GM23338 (cell line): Measurements from ENCODE around the gene TFDP1.

Experiments used
- CREB1 ChIP-seq: fragments of 250-450 bp; sonication (Bioruptor Pico); IDR thresholded peaks from 2 replicates; pipeline ENCODE4 v1.5.0; 2020; ENCODE audit warnings: low read depth, mild to moderate bottlenecking, moderate library complexity
- EZH2 ChIP-seq: fragments of 200-600 bp; sonication (generic); IDR thresholded peaks from one replicate; pipeline ENCODE4 v1.8.0; 2017; ENCODE audit warnings: antibody characterized with exemption, mild to moderate bottlenecking, low read depth; ENCODE audit not compliant: unreplicated experiment
- EZH2phosphoT487 ChIP-seq: fragments of 200-600 bp; sonication (generic); IDR thresholded peaks from one replicate; pipeline ENCODE4 v1.8.1; 2018; ENCODE audit warnings: antibody characterized with exemption; ENCODE audit not compliant: unreplicated experiment
- POLR2AphosphoS5 ChIP-seq: IDR thresholded peaks from 2 replicates; pipeline ENCODE4 v1.6.1; 2016; ENCODE audit warnings: antibody characterized with exemption, low read depth
- STAT1 ChIP-seq: IDR thresholded peaks from one replicate; pipeline ENCODE4 v1.6.1; 2016; ENCODE audit warnings: antibody characterized with exemption; ENCODE audit not compliant: unreplicated experiment
- ZNF114 ChIP-seq: fragments of 250-450 bp; sonication (Bioruptor Pico); IDR thresholded peaks from 2 replicates; pipeline ENCODE4 v1.5.0; 2020; ENCODE audit warnings: mild to moderate bottlenecking, moderate library complexity
- TF ChIP-seq, protein P1 (sequence below), 2 experiments: fragments of 200-600 bp in 1 of 2; sonication (generic) in 1 of 2; conservative IDR thresholded peaks; 2 replicates each; pipeline versions ENCODE4 v1.5.1 to v1.6.1; 2016 to 2017; ENCODE audit warnings: antibody characterized with exemption in 2 of 2, low read depth in 2 of 2, mild to moderate bottlenecking in 2 of 2, moderate library complexity in 1 of 2
- TF ChIP-seq, protein P2 (sequence below): IDR thresholded peaks from one replicate; pipeline ENCODE4 v1.6.1; 2018; ENCODE audit warnings: antibody characterized with exemption; ENCODE audit not compliant: unreplicated experiment

DNA sequence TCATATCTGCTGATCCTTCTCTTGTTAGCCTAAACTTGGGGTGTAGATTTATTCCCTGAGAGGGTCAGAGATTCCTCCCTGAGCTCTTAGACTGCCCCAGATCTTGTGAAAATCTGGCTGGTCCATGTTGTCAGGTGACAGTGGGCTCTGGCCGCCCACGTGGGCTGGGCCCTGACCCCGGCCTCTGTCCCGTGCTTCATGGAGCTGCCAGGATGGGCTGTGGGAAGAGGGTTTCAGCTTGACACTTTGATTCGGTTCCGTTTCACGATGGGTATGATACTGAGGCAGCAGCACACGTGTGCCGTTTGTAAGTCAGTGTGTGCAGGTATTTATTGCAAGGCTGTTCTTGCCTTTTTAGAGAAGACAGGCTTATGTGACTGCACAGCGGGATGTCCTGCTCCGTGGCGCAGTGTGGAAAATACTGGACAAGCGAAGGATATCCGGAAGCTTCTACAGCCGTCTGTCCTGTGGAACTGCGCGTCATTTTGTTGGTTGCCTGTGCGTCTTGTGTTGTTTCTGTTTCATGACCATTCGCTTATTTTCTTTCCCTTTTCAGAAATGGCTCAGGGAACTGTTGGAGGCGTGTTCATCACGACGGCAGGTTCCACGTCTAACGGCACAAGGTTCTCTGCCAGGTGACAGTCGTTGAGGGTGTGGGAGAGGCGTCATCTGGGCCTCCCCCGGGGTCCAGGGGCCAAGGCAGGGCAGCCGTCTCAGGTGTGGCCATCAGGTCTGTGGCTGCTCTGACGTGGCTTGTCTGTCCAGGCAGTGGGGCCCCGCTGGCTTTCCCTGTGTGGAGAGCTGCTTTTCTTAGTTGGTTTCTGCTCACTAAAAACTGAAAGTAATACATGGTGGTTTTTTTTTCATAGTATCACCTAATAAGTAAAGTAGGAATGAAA lies 53.0 kb downstream of the TFDP1 start:
- TF ChIP-seq, protein P1, sequence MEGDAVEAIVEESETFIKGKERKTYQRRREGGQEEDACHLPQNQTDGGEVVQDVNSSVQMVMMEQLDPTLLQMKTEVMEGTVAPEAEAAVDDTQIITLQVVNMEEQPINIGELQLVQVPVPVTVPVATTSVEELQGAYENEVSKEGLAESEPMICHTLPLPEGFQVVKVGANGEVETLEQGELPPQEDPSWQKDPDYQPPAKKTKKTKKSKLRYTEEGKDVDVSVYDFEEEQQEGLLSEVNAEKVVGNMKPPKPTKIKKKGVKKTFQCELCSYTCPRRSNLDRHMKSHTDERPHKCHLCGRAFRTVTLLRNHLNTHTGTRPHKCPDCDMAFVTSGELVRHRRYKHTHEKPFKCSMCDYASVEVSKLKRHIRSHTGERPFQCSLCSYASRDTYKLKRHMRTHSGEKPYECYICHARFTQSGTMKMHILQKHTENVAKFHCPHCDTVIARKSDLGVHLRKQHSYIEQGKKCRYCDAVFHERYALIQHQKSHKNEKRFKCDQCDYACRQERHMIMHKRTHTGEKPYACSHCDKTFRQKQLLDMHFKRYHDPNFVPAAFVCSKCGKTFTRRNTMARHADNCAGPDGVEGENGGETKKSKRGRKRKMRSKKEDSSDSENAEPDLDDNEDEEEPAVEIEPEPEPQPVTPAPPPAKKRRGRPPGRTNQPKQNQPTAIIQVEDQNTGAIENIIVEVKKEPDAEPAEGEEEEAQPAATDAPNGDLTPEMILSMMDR (conservative IDR thresholded peaks at IDR 0.05; ENCODE audit: low read depth in 2 of 2): no peak
- TF ChIP-seq POLR2AphosphoS5: no peak
- no peak for TF ChIP-seq CREB1
- no peak for TF ChIP-seq EZH2phosphoT487
- no peak for TF ChIP-seq ZNF114
- TF ChIP-seq EZH2: no peak
- no peak for TF ChIP-seq STAT1
- TF ChIP-seq, protein P2, sequence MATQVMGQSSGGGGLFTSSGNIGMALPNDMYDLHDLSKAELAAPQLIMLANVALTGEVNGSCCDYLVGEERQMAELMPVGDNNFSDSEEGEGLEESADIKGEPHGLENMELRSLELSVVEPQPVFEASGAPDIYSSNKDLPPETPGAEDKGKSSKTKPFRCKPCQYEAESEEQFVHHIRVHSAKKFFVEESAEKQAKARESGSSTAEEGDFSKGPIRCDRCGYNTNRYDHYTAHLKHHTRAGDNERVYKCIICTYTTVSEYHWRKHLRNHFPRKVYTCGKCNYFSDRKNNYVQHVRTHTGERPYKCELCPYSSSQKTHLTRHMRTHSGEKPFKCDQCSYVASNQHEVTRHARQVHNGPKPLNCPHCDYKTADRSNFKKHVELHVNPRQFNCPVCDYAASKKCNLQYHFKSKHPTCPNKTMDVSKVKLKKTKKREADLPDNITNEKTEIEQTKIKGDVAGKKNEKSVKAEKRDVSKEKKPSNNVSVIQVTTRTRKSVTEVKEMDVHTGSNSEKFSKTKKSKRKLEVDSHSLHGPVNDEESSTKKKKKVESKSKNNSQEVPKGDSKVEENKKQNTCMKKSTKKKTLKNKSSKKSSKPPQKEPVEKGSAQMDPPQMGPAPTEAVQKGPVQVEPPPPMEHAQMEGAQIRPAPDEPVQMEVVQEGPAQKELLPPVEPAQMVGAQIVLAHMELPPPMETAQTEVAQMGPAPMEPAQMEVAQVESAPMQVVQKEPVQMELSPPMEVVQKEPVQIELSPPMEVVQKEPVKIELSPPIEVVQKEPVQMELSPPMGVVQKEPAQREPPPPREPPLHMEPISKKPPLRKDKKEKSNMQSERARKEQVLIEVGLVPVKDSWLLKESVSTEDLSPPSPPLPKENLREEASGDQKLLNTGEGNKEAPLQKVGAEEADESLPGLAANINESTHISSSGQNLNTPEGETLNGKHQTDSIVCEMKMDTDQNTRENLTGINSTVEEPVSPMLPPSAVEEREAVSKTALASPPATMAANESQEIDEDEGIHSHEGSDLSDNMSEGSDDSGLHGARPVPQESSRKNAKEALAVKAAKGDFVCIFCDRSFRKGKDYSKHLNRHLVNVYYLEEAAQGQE: no peak
